Endothelial cell of umbilical vein (primary cell): ENCODE measurements around the gene GRM4.

Experiments used
- EZH2 ChIP-seq: IDR thresholded peaks from 2 replicates; pipeline ENCODE4 v1.6.1; 2012; ENCODE audit warnings: borderline replicate concordance, low read depth, mild to moderate bottlenecking, moderate library complexity, low read length, inconsistent platforms; ENCODE audit not compliant: severe bottlenecking
- POLR2AphosphoS5 ChIP-seq: IDR thresholded peaks from 2 replicates; pipeline ENCODE4 v1.6.1; 2012; ENCODE audit warnings: low read depth, mild to moderate bottlenecking, control low read depth, low read length, moderate library complexity; ENCODE audit not compliant: insufficient read depth
- TF ChIP-seq, protein P1 (sequence below), 2 donors: IDR thresholded peaks; 1 replicate in 1 of 2; 2 replicates in 1 of 2; pipeline ENCODE4 v1.5.1; 2011; ENCODE audit warnings: low read length in 2 of 2, mild to moderate bottlenecking in 2 of 2, moderate library complexity in 2 of 2, control low read depth in 1 of 2, inconsistent platforms in 1 of 2, low read depth in 1 of 2; ENCODE audit not compliant: insufficient read depth in 1 of 2; ENCODE audit errors: extremely low read depth in 1 of 2
- TF ChIP-seq, protein P2 (sequence below): IDR thresholded peaks from 2 replicates; pipeline ENCODE4 v1.6.1; 2011; ENCODE audit not compliant: insufficient read depth, insufficient read length

DNA sequence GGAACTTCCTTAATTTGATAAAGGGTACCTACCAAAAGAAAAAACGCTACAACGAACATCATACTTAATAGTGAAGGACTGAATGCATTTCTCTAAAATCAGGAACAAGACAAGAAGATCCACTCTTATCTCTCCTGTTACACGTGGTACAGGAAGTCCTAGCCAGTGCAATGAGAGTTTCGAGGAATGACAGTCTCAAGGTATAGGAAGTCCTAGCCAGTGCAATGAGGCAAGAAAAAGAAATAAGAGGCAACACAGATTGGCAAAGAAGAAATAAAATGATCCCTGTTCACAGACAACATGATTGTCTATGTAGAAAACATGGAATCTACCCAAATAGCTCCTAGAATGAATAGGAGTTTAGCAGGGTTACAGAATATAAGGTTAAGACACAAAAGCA, 174.3 kb downstream of the GRM4 start:
- TF ChIP-seq, protein P1, sequence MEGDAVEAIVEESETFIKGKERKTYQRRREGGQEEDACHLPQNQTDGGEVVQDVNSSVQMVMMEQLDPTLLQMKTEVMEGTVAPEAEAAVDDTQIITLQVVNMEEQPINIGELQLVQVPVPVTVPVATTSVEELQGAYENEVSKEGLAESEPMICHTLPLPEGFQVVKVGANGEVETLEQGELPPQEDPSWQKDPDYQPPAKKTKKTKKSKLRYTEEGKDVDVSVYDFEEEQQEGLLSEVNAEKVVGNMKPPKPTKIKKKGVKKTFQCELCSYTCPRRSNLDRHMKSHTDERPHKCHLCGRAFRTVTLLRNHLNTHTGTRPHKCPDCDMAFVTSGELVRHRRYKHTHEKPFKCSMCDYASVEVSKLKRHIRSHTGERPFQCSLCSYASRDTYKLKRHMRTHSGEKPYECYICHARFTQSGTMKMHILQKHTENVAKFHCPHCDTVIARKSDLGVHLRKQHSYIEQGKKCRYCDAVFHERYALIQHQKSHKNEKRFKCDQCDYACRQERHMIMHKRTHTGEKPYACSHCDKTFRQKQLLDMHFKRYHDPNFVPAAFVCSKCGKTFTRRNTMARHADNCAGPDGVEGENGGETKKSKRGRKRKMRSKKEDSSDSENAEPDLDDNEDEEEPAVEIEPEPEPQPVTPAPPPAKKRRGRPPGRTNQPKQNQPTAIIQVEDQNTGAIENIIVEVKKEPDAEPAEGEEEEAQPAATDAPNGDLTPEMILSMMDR (IDR thresholded peaks at IDR 0.05; ENCODE audit: extremely low read depth in 1 of 2, insufficient read depth in 1 of 2, low read depth in 1 of 2, low read length in 2 of 2): no peak
- no peak for TF ChIP-seq EZH2
- TF ChIP-seq POLR2AphosphoS5: no peak
- TF ChIP-seq, protein P2, sequence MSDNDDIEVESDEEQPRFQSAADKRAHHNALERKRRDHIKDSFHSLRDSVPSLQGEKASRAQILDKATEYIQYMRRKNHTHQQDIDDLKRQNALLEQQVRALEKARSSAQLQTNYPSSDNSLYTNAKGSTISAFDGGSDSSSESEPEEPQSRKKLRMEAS: no peak
